Mucosa of rectum (tissue), 2 donors: ENCODE results near the gene APBA2.
"Not testable (repeated sequence)": the region's sequence is repeated elsewhere in the genome, so short reads cannot be mapped to it uniquely, and the experiment has no call there.

Experiments
- H3K27ac ChIP-seq, 2 donors: one replicate each; pipeline ENCODE4 v1.7.0; 2013; ENCODE audit warnings: inconsistent platforms in 2 of 2, low read depth in 2 of 2, low read length in 2 of 2
- H3K27me3 ChIP-seq, 2 donors: one replicate each; pipeline ENCODE4 v1.7.0; 2013; ENCODE audit warnings: low read length in 2 of 2; ENCODE audit not compliant: control insufficient read depth in 2 of 2, insufficient read depth in 2 of 2
- H3K36me3 ChIP-seq, 2 donors: one replicate each; pipeline ENCODE4 v1.7.0; 2013; ENCODE audit warnings: low read length in 2 of 2; ENCODE audit not compliant: control insufficient read depth in 2 of 2, insufficient read depth in 2 of 2
- H3K4me1 ChIP-seq, 2 donors: one replicate each; pipeline ENCODE4 v1.7.0; 2013; ENCODE audit warnings: low read length in 2 of 2, mild to moderate bottlenecking in 1 of 2; ENCODE audit not compliant: control insufficient read depth in 2 of 2, insufficient read depth in 2 of 2
- H3K4me3 ChIP-seq, 2 donors: one replicate each; pipeline ENCODE4 v1.7.0; 2013; ENCODE audit warnings: low read length in 2 of 2
- H3K9ac ChIP-seq, 2 donors: one replicate each; pipeline ENCODE4 v1.7.0; 2013; ENCODE audit warnings: low read length in 2 of 2, low read depth in 1 of 2, mild to moderate bottlenecking in 1 of 2
- H3K9me3 ChIP-seq, 2 donors: one replicate each; pipeline ENCODE4 v1.7.0; 2013; ENCODE audit warnings: low read length in 2 of 2; ENCODE audit not compliant: control insufficient read depth in 2 of 2
- donor health status: healthy.
- donor health status: Normal muscosa, but diverticular disease.

The APBA2 gene

DNA sequence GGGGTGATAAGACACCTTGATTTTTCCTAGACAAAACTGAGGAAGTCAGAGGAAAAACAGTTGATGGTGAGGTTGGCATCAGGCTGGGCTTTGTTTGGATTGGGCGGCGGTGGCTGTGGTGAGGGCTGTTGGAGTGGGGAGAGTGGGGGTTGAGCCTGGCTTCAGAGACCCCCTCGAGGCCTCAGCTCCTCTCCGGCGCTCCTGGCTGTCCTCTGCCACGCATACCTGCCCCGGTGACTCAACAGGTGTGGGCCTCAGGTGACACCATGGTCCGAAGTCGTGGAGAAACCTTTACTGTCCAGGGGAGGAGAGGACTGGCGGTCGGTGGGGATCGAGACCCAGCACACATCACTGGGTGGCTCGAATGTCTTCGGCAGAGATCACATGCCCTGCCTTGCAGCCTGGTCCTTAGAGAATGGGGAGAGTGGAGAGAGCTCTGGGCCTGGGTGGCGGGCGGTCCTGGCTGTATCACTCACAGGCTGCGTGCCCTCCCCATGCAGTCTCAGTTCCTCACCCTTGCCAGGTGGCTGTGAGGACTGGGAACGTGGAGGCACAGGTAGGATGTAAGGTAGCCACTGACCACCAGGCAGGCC, 2.6 kb downstream of the APBA2 start:
- no peaks in the 10 kb centered on the region for H3K9me3 ChIP-seq
- H3K9ac ChIP-seq, result no peak overlapping the region
- peaks cover 7 to 11% of the 10 kb centered on the region in 2 donors for H3K27me3 ChIP-seq
- H3K4me1 ChIP-seq, result no peaks in the 10 kb centered on the region
- no peak overlapping the region for H3K4me3 ChIP-seq
- H3K36me3 ChIP-seq, result no peaks in the 10 kb centered on the region
- H3K27ac ChIP-seq, result no peak overlapping the region

DNA sequence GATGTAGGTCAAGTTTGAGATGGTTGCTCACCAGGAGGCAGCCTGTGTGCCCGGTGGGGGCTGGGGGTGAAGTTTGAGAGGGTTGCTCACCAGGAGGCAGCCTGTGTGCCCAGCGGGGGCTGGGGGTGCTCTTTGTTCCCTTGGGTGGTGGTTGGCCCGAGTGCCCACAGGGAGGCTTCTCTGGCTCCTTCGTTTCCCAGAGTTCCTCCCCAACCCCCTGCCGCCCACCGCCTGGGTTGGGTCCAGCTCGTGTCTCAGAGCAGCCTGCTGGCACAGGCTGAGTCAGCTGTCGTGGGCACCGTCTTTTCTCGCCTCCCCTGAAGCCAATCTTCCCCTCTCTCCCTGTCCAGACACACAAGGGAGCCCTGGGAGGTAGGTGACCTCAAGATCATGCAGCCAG, 3.1 kb downstream of the APBA2 start:
- H3K4me3 ChIP-seq, result no peak overlapping the region
- H3K4me1 ChIP-seq, result no peaks in the 10 kb centered on the region
- H3K27ac ChIP-seq, result no peak overlapping the region
- H3K9me3 ChIP-seq, result no peaks in the 10 kb centered on the region
- H3K27me3 ChIP-seq, result peaks cover 7 to 11% of the 10 kb centered on the region in 2 donors
- H3K9ac ChIP-seq, result no peak overlapping the region
- H3K36me3 ChIP-seq, result no peaks in the 10 kb centered on the region

DNA sequence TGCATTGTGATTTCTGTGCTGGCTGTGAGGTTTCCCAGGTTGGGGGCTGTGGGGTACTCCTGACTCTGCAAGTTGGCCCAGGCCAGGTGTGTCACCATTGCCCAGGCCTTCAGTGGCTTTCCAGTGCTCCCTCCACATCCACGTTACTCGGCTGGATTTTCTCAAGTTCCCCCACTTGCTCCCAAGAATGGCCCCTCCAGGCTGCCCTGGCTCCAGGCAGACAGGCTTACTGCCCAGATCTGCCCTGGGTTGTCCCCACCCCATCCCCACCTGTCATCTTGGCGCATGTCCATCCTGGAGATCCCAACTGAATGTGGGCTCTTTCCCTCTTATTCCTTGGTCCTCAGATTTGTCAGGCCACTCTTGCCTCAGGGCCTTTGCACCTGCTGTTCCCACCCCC, 3.6 kb downstream of the APBA2 start:
- peaks cover 7 to 10% of the 10 kb centered on the region in 2 donors for H3K27me3 ChIP-seq
- H3K27ac ChIP-seq, result no peak overlapping the region

DNA sequence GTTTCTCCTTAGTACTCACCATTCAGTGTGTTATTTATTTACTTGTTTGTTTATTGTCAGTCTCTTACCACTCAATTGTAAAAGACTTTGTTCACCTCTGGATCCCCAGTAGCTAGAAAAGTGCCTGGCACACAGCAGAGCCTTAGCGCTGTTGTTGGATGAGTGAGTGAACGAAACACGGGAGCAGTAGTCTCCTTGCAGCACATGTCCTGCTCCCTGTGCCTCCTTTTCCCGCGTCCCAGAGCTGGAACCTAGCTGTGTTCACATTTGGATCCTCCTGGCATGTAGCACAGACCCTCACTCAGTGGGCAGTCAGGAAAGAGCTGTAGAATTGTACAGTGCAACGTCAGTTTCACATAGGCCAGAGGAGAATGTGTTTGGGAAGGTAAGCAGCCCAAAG, 4.1 kb downstream of the APBA2 start:
- not testable (repeated sequence) for H3K9me3 ChIP-seq, H3K27me3 ChIP-seq, H3K27ac ChIP-seq, H3K4me1 ChIP-seq, H3K36me3 ChIP-seq, H3K9ac ChIP-seq, H3K4me3 ChIP-seq

More for the DNA sequence above, 3.6 kb downstream of the APBA2 start:
- Histone ChIP-seq H3K36me3 (no peaks in the 10 kb centered on the region), H3K4me1 (no peaks in the 10 kb centered on the region), H3K9me3 (no peaks in the 10 kb centered on the region), H3K9ac (no peak overlapping the region), H3K4me3 (no peak overlapping the region)

DNA sequence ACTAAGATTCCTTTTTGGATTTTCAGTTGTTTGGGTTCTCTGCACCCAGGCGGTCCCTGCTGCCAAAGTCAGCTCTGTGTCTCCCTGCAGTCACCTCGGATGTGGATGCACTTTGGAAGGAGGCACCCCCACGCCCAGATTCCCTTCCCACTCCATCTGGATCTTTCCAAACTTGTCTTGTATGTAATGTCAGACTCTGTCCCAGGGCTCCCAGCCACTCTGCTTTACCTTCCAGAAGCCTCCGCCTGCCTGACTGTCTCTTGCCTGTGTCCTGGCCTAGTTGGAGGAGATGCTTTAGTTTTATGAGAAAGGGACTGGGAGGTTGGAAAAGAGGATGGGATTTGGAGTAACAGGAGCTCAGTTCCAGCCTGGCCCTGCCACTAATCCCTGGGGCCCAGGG, 4.5 kb downstream of the APBA2 start:
- H3K4me1 ChIP-seq, H3K27me3 ChIP-seq, H3K36me3 ChIP-seq, H3K9me3 ChIP-seq, H3K4me3 ChIP-seq, H3K27ac ChIP-seq, H3K9ac ChIP-seq: not testable (repeated sequence)

DNA sequence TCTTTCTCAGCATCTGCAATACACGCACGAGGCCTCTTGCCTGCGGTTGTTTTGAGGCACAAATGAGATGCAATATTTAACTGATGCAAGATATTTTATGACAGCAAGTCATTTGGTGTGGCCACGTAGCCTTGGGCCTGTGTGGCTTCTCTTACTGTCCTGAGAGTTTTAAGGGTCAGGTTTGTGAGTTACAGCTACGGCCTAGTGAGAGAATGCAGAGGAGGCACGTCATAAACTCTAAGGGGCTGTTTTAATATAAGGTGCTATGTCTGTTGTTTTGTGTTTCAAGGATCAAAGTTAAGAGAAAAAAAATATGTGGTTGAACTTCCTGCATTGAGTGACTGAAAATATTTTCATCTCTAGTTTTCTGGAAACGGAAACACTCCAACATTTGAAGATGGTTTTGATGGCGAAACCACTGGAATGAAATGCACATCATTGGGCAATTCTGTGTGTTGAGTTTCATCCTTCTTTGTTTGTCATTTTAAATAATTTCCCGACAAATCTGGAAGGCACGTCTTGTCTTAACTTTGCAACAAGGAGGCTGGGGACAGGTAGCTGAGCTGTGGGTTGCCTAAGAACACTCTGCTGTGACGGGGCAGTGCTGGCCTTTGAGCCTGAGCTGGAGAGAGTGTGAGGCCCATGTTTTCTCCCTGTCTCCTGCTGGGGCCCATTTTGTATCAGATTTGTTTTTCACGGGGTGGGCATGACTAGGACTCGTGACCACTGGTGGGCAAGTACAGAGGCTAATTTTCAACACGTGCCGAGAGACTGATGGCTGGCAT, 5.1 kb downstream of the APBA2 start:
- H3K9ac ChIP-seq, result no peak overlapping the region
- H3K9me3 ChIP-seq, result no peaks in the 10 kb centered on the region
- no peaks in the 10 kb centered on the region for H3K4me1 ChIP-seq
- H3K36me3 ChIP-seq, result no peaks in the 10 kb centered on the region
- H3K27me3 ChIP-seq, result peaks cover 5 to 7% of the 10 kb centered on the region in 2 donors
- H3K4me3 ChIP-seq, result no peak overlapping the region
- H3K27ac ChIP-seq, result no peak overlapping the region

DNA sequence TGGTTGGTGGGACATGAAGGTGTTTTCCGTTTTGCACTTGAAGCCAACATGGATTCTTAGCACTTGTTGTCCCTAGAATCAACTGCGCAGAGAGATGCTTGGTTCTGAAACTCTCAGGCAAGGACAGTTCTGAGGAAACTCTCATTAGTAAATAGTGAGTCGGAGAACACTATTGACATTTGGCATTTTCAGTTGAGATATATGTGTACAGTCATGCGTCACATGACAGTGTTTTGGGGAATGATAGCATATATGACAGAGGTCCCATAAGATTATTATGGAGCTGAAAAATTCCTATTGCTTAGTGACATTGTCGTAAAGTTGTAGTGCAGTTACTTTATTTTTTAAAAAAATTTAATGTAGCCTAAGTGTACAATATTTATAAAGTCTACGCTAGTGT, 5.8 kb downstream of the APBA2 start:
- no peak overlapping the region for H3K9ac ChIP-seq
- no peak overlapping the region for H3K4me3 ChIP-seq
- no peak overlapping the region for H3K27ac ChIP-seq
- no peaks in the 10 kb centered on the region for H3K9me3 ChIP-seq
- H3K36me3 ChIP-seq, result no peaks in the 10 kb centered on the region
- peaks cover 5 to 6% of the 10 kb centered on the region in 2 donors for H3K27me3 ChIP-seq
- H3K4me1 ChIP-seq, result no peaks in the 10 kb centered on the region

DNA sequence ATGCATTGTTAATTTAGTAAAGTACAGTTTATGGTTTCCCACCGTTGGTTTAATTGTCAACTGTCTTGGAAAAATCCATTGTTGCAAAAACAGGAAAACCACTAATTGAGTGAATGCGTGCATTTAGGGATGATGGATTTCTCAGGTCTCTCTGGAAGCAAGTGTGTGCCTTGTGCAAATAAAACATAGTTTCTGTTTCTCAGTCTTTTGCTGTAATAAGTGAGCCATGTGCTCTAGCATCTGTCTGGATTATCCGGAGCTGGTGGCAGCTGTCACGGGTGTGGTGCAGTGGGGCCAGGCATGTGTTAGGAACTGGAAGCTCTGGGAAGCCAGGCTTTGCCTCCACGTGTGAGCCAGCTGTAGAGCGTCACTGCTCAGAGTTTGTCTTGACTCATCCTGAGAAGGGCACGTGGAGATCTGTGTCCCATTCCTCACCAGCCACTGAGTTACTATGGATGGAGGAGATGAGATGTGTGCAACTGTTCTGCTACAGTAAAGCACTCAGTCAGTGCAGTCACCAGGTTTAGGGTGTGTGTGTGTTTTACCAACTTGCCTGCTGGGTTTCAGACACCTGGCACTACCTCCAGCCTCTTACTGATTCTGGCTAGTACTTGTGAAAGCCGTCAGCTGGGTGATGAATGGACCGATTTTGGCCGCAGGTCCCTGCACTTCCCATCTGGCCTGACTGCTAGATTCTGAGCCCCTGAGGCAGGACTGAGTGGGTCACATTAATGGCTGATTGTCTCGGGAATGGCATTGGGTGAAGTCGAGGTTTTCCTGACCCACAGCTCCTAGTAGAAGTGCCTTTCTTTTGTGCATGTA, 7.2 kb downstream of the APBA2 start:
- Histone ChIP-seq H3K9ac (no peak overlapping the region), H3K9me3 (no peaks in the 10 kb centered on the region), H3K4me1 (no peaks in the 10 kb centered on the region), H3K27ac (no peak overlapping the region), H3K36me3 (no peaks in the 10 kb centered on the region), H3K4me3 (no peak overlapping the region), H3K27me3 (no peaks in the 10 kb centered on the region)

DNA sequence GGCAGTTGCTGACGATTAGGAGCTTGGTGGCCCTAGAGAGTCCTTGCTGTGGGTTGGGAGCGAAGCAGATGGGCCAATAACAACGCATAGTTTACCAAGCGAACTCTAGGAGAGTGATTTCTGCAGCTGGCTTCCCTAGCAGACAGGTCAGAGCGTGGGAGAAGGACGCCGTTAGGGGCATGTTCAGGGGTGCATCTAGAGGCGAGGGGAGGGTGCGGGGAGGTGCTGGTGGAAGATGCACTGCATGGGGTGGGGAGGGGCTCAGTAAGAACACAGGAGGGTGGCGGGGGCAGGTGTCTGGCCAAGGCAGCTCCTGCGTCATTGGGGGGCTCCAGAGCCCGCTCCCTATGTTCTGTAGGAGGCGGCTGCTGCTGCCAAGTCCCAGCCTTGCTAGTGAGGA, 8.9 kb downstream of the APBA2 start:
- Histone ChIP-seq H3K36me3 (no peaks in the 10 kb centered on the region), H3K9ac (no peak overlapping the region), H3K27me3 (no peaks in the 10 kb centered on the region), H3K4me1 (no peaks in the 10 kb centered on the region), H3K9me3 (no peaks in the 10 kb centered on the region), H3K4me3 (no peak overlapping the region), H3K27ac (no peak overlapping the region)

DNA sequence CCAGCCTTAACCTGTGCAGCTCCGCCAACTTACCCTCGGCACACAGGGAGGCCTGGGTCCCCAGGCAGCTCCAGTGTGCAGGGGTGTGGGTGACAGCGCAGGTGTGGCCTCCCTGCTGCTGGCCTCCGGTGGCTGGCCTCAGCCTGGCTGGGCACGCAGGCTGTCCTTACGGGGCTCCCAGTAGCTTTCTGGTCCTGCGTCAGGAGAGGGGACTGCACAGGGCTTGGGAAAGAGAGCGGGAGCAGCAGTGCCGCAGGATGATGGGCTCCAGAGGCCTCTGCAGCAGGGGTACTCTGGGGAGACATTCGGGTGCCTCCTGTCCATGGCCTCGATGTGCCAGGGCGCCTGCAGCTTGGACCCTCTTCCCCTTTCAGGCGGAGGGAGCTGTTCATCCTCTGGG, 9.4 kb downstream of the APBA2 start:
- Histone ChIP-seq H3K27ac (no peak overlapping the region), H3K4me3 (no peak overlapping the region)

More for the DNA sequence above, 9.4 kb downstream of the APBA2 start:
- Histone ChIP-seq H3K36me3 (no peaks in the 10 kb centered on the region), H3K9ac (no peak overlapping the region), H3K9me3 (no peaks in the 10 kb centered on the region), H3K27me3 (no peaks in the 10 kb centered on the region), H3K4me1 (no peaks in the 10 kb centered on the region)
